Liver (tissue), 9 donors: Measurements from ENCODE around the gene NRF1. TPM values are rescaled to one million over a fixed set of nuclear protein-coding genes. Genes with fewer than 3 reads are reported as not detected.

Experiments used
- DNase-seq: peaks from one replicate; pipeline ENCODE4 v3.0.0-alpha.2; 2017; ENCODE audit warnings: low spot score
- H3K27ac ChIP-seq, 2 donors: one replicate each; pipeline ENCODE4 v1.7.0; 2013; ENCODE audit warnings: inconsistent platforms in 2 of 2, low read length in 2 of 2, control low read depth in 1 of 2, low read depth in 1 of 2, mild to moderate bottlenecking in 1 of 2
- H3K27me3 ChIP-seq, 4 donors: one replicate each; pipeline versions ENCODE4 v1.6.1 to v1.7.0; 2013; ENCODE audit warnings: low read length in 3 of 4, inconsistent platforms in 1 of 4, mild to moderate bottlenecking in 1 of 4, moderate library complexity in 1 of 4; ENCODE audit not compliant: control insufficient read depth in 4 of 4, insufficient read depth in 4 of 4
- H3K36me3 ChIP-seq, 4 donors: one replicate each; pipeline versions ENCODE4 v1.6.1 to v1.7.0; 2013; ENCODE audit warnings: low read length in 3 of 4, mild to moderate bottlenecking in 3 of 4, low read depth in 1 of 4, moderate library complexity in 1 of 4; ENCODE audit not compliant: control insufficient read depth in 4 of 4, insufficient read depth in 3 of 4
- H3K4me1 ChIP-seq, 4 donors: one replicate each; pipeline versions ENCODE4 v1.6.1 to v1.7.0; 2013; ENCODE audit warnings: low read length in 3 of 4, mild to moderate bottlenecking in 3 of 4, moderate library complexity in 1 of 4; ENCODE audit not compliant: control insufficient read depth in 4 of 4, insufficient read depth in 4 of 4
- H3K4me3 ChIP-seq, 3 donors: one replicate each; pipeline versions ENCODE4 v1.6.1 to v1.7.0; 2013; ENCODE audit warnings: low read length in 3 of 3, control low read depth in 1 of 3, low read depth in 1 of 3, mild to moderate bottlenecking in 1 of 3
- H3K9ac ChIP-seq, 2 donors: one replicate each; pipeline ENCODE4 v1.7.0; 2013; ENCODE audit warnings: low read length in 2 of 2, mild to moderate bottlenecking in 2 of 2, moderate library complexity in 2 of 2, control low read depth in 1 of 2, low read depth in 1 of 2
- H3K9me3 ChIP-seq, 4 donors: one replicate each; pipeline versions ENCODE4 v1.6.1 to v1.7.0; 2013; ENCODE audit warnings: low read length in 3 of 4; ENCODE audit not compliant: control insufficient read depth in 4 of 4
- EGR1 ChIP-seq, 2 donors: IDR thresholded peaks; 2 replicates each; pipeline ENCODE4 v1.6.1; 2016 to 2018; ENCODE audit warnings: antibody characterized with exemption in 2 of 2, low read depth in 2 of 2
- FOXA1 ChIP-seq: IDR thresholded peaks from 2 replicates; pipeline ENCODE4 v1.6.1; 2016; ENCODE audit warnings: antibody characterized with exemption
- FOXA2 ChIP-seq: IDR thresholded peaks from 2 replicates; pipeline ENCODE4 v1.6.1; 2016; ENCODE audit warnings: antibody characterized with exemption
- GABPA ChIP-seq, 2 donors: IDR thresholded peaks in 1 of 2; conservative IDR thresholded peaks in 1 of 2; 2 replicates each; pipeline ENCODE4 v1.6.1; 2016; ENCODE audit warnings: antibody characterized with exemption in 2 of 2, mild to moderate bottlenecking in 1 of 2, moderate library complexity in 1 of 2
- HNF4A ChIP-seq, 2 donors: conservative IDR thresholded peaks; 2 replicates each; pipeline ENCODE4 v1.6.1; 2016; ENCODE audit warnings: antibody characterized with exemption in 2 of 2, mild to moderate bottlenecking in 2 of 2
- HNF4G ChIP-seq: IDR thresholded peaks from 2 replicates; pipeline ENCODE4 v1.6.1; 2016; ENCODE audit warnings: antibody characterized with exemption
- JUND ChIP-seq, 2 donors: IDR thresholded peaks; 2 replicates each; pipeline ENCODE4 v1.6.1; 2016; ENCODE audit warnings: antibody characterized with exemption in 2 of 2
- NR2F2 ChIP-seq: IDR thresholded peaks from 2 replicates; pipeline ENCODE4 v1.6.1; 2016; ENCODE audit warnings: antibody characterized with exemption
- RAD21 ChIP-seq, 2 donors: IDR thresholded peaks; 2 replicates each; pipeline ENCODE4 v1.6.1; 2016; ENCODE audit warnings: antibody characterized with exemption in 2 of 2, mild to moderate bottlenecking in 2 of 2
- RXRA ChIP-seq, 2 donors: IDR thresholded peaks; 2 replicates each; pipeline ENCODE4 v1.6.1; 2017 to 2018; ENCODE audit warnings: antibody characterized with exemption in 2 of 2, mild to moderate bottlenecking in 1 of 2
- SP1 ChIP-seq: IDR thresholded peaks from 2 replicates; pipeline ENCODE4 v1.6.1; 2018; ENCODE audit warnings: antibody characterized with exemption, mild to moderate bottlenecking
- TAF1 ChIP-seq: conservative IDR thresholded peaks from 2 replicates; pipeline ENCODE4 v1.6.1; 2016; ENCODE audit warnings: antibody characterized with exemption, mild to moderate bottlenecking
- YY1 ChIP-seq: IDR thresholded peaks from 2 replicates; pipeline ENCODE4 v1.6.1; 2016; ENCODE audit warnings: antibody characterized with exemption, mild to moderate bottlenecking
- WGBS: extraction: QIAGEN DNeasy Blood & Tissue Kit; methylation state at CpG from one replicate; pipeline ENCODE4 v1.1.7; 2013; 5-methylcytosine and 5-hydroxymethylcytosine counted together
- polyA plus RNA-seq, 2 donors: library from polyadenylated mRNA; stranded (reverse) in 1 of 2; unstranded in 1 of 2; fragments of 200-250 nt in 1 of 2; fragments of >200 nt in 1 of 2; fragmentation: Nextera tagmentation in 1 of 2; extraction: Ambion mirVana in 1 of 2; gene quantifications; one replicate each; pipeline versions ENCODE4 v1.2.1 to v1.2.3, GENCODE V29; 2013 to 2015
- total RNA-seq, 2 donors: library from RNA; depleted of rRNA; stranded (reverse); fragments of >200 nt; gene quantifications; one replicate each; pipeline ENCODE4 v1.2.3, GENCODE V29; 2014
- TF ChIP-seq, protein P1 (sequence below): IDR thresholded peaks from 2 replicates; pipeline ENCODE4 v1.6.1; 2016; ENCODE audit warnings: antibody characterized with exemption
- TF ChIP-seq, protein P2 (sequence below): IDR thresholded peaks from 2 replicates; pipeline ENCODE4 v1.6.1; 2016; ENCODE audit warnings: antibody characterized with exemption
- TF ChIP-seq, protein P3 (sequence below): IDR thresholded peaks from 2 replicates; pipeline ENCODE4 v1.6.1; 2016; ENCODE audit warnings: antibody characterized with exemption
- TF ChIP-seq, protein P4 (sequence below): IDR thresholded peaks from 2 replicates; pipeline ENCODE4 v1.6.1; 2016; ENCODE audit warnings: antibody characterized with exemption, mild to moderate bottlenecking
- TF ChIP-seq, protein P5 (sequence below): fragments of 150-350 bp; IDR thresholded peaks from 2 replicates; pipeline ENCODE4 v1.5.1; 2017; ENCODE audit warnings: improper control_type of control experiment, low read depth, low read length; ENCODE audit not compliant: missing input control
- donor health status: healthy.
- donor health status: healthy.
- donor health status: healthy.
- donor health status: healthy.
- donor health status: healthy.

NRF1 gene
- total and polyA plus RNA-seq, 4 donors: 1.3 to 14.8 (median 5.3) TPM

DNA sequence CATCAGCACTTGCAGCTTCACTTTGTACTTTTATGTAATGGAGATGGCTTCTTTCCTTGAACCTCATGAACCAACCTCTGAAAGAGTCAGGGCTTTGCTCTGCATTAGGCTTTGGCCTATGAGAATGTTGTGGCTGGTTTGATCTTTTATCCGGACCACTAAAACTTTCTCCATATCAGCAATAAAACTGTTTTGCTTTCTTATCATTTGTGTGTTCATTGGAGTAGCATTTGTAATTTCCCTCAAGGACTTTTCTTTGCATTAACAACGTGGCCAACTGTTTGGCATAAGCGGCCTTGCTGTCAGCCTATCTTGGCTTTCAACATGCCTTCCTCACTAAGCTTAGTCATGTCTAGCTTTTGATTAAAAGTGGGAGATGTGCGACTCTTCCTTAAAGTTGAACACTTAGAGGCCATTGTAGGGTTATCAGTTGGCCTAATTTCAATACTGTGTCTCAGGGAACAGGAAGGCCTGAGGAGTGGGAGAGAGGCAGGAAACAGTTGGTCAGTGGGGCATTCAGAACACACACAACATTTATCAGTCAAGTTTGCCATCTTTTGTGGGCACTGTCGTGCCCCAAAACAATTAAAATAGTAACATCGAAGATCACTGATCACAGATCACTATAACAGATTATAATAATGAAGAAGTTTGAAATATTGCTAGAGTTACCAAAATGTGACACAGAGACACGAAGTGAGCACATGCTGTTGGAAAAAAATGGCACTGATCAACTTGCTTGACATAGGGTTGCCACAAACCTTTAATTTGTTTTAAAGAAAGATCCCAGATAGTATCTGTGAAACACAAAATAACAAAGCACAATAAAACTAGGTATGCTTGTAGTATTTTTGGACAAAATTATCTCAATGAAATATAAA, 64.7 kb downstream of the NRF1 start:
- 90% methylated on average over 7 of the region's 7 CpGs for WGBS
- no peak for DNase-seq
- H3K27me3 ChIP-seq: no peaks in the 10 kb centered on the region
- peaks cover 0 to 33% (median 26%) of the 10 kb centered on the region in 4 donors for H3K36me3 ChIP-seq
- no peak for TF ChIP-seq RAD21 (IDR thresholded peaks at IDR 0.05)
- TF ChIP-seq, protein P1, sequence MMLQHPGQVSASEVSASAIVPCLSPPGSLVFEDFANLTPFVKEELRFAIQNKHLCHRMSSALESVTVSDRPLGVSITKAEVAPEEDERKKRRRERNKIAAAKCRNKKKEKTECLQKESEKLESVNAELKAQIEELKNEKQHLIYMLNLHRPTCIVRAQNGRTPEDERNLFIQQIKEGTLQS: no peak
- TF ChIP-seq, protein P2, sequence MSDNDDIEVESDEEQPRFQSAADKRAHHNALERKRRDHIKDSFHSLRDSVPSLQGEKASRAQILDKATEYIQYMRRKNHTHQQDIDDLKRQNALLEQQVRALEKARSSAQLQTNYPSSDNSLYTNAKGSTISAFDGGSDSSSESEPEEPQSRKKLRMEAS: no peak
- no peak for TF ChIP-seq EGR1 (IDR thresholded peaks at IDR 0.05; ENCODE audit: low read depth in 2 of 2)
- no peak for TF ChIP-seq YY1
- TF ChIP-seq, protein P3, sequence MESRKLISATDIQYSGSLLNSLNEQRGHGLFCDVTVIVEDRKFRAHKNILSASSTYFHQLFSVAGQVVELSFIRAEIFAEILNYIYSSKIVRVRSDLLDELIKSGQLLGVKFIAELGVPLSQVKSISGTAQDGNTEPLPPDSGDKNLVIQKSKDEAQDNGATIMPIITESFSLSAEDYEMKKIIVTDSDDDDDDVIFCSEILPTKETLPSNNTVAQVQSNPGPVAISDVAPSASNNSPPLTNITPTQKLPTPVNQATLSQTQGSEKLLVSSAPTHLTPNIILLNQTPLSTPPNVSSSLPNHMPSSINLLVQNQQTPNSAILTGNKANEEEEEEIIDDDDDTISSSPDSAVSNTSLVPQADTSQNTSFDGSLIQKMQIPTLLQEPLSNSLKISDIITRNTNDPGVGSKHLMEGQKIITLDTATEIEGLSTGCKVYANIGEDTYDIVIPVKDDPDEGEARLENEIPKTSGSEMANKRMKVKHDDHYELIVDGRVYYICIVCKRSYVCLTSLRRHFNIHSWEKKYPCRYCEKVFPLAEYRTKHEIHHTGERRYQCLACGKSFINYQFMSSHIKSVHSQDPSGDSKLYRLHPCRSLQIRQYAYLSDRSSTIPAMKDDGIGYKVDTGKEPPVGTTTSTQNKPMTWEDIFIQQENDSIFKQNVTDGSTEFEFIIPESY: no peak
- no peak for TF ChIP-seq GABPA (IDR thresholded peaks at IDR 0.05 in 1 of 2, conservative IDR thresholded peaks at IDR 0.05 in 1 of 2)
- TF ChIP-seq NR2F2: no peak
- TF ChIP-seq FOXA1: no peak
- no peak for TF ChIP-seq JUND (IDR thresholded peaks at IDR 0.05)
- no peak for TF ChIP-seq HNF4G
- no peak for TF ChIP-seq SP1
- no peak for TF ChIP-seq HNF4A (conservative IDR thresholded peaks at IDR 0.05)
- TF ChIP-seq, protein P4, sequence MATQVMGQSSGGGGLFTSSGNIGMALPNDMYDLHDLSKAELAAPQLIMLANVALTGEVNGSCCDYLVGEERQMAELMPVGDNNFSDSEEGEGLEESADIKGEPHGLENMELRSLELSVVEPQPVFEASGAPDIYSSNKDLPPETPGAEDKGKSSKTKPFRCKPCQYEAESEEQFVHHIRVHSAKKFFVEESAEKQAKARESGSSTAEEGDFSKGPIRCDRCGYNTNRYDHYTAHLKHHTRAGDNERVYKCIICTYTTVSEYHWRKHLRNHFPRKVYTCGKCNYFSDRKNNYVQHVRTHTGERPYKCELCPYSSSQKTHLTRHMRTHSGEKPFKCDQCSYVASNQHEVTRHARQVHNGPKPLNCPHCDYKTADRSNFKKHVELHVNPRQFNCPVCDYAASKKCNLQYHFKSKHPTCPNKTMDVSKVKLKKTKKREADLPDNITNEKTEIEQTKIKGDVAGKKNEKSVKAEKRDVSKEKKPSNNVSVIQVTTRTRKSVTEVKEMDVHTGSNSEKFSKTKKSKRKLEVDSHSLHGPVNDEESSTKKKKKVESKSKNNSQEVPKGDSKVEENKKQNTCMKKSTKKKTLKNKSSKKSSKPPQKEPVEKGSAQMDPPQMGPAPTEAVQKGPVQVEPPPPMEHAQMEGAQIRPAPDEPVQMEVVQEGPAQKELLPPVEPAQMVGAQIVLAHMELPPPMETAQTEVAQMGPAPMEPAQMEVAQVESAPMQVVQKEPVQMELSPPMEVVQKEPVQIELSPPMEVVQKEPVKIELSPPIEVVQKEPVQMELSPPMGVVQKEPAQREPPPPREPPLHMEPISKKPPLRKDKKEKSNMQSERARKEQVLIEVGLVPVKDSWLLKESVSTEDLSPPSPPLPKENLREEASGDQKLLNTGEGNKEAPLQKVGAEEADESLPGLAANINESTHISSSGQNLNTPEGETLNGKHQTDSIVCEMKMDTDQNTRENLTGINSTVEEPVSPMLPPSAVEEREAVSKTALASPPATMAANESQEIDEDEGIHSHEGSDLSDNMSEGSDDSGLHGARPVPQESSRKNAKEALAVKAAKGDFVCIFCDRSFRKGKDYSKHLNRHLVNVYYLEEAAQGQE: no peak
- no peak for TF ChIP-seq FOXA2
- no peak for TF ChIP-seq TAF1
- TF ChIP-seq, protein P5, sequence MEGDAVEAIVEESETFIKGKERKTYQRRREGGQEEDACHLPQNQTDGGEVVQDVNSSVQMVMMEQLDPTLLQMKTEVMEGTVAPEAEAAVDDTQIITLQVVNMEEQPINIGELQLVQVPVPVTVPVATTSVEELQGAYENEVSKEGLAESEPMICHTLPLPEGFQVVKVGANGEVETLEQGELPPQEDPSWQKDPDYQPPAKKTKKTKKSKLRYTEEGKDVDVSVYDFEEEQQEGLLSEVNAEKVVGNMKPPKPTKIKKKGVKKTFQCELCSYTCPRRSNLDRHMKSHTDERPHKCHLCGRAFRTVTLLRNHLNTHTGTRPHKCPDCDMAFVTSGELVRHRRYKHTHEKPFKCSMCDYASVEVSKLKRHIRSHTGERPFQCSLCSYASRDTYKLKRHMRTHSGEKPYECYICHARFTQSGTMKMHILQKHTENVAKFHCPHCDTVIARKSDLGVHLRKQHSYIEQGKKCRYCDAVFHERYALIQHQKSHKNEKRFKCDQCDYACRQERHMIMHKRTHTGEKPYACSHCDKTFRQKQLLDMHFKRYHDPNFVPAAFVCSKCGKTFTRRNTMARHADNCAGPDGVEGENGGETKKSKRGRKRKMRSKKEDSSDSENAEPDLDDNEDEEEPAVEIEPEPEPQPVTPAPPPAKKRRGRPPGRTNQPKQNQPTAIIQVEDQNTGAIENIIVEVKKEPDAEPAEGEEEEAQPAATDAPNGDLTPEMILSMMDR: no peak
- TF ChIP-seq RXRA (IDR thresholded peaks at IDR 0.05): no peak
- H3K4me3 ChIP-seq: no peak overlapping the region
- H3K9ac ChIP-seq: no peak overlapping the region
- H3K27ac ChIP-seq: no peak overlapping the region
- no peaks in the 10 kb centered on the region for H3K4me1 ChIP-seq
- peaks cover 0 to 6% (median 2%) of the 10 kb centered on the region in 4 donors for H3K9me3 ChIP-seq
